ENCODE data around the gene TGFA. TPM values are rescaled to one million over a fixed set of nuclear protein-coding genes. Genes with fewer than 3 reads are reported as not detected.

Gene TGFA
- total and polyA plus RNA-seq, 4 donors = 1.1 to 2.9 (median 1.7) TPM

DNA sequence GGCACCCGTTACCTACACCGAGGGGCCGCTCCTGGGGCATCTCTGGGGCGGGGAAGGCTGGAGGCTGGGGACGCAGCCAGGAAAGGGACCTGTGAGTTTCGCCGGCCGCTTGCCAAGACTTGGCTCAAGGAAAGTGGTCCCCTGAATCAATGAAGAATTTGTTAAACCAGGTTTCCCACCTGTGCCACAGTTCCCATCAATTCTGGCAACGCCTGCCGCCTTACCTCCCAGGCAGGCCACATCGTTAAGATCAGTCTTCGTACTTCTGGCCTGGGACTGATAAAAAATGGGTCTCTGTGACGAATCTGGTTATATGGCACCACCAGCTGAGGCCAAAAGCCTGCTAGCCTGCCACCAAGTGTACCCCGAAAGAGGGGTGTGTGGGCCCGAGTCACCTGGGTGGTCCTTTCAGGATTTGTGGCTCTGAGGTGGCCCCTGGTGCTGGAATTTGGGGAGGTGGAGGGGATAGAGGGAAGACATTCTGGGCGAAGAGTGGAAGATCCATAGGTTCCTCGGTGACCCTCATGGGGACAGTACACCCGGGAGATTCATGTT, 789 bp upstream of the TGFA start:
- peak overlapping the region in 1 of 2 donors; percentile 42 for H3K9ac ChIP-seq (ENCODE audit: low read depth in 1 of 2, low read length in 2 of 2)
- peaks cover 4 to 20% (median 13%) of the 10 kb centered on the region in 4 donors for H3K4me1 ChIP-seq (ENCODE audit: control insufficient read depth in 4 of 4, insufficient read depth in 4 of 4, low read length in 3 of 4)
- no peak for TF ChIP-seq SP1 (IDR thresholded peaks at IDR 0.05)
- no peak for TF ChIP-seq EGR1 (IDR thresholded peaks at IDR 0.05; ENCODE audit: low read depth in 2 of 2)
- TF ChIP-seq, protein P1, sequence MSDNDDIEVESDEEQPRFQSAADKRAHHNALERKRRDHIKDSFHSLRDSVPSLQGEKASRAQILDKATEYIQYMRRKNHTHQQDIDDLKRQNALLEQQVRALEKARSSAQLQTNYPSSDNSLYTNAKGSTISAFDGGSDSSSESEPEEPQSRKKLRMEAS (IDR thresholded peaks at IDR 0.05) = no peak
- TF ChIP-seq FOXA2 (IDR thresholded peaks at IDR 0.05) = no peak
- TF ChIP-seq TAF1 (conservative IDR thresholded peaks at IDR 0.05) = no peak
- no peak for TF ChIP-seq GABPA (IDR thresholded peaks at IDR 0.05 in 1 of 2, conservative IDR thresholded peaks at IDR 0.05 in 1 of 2)
- TF ChIP-seq FOXA1 (IDR thresholded peaks at IDR 0.05) = no peak
- TF ChIP-seq, protein P2, sequence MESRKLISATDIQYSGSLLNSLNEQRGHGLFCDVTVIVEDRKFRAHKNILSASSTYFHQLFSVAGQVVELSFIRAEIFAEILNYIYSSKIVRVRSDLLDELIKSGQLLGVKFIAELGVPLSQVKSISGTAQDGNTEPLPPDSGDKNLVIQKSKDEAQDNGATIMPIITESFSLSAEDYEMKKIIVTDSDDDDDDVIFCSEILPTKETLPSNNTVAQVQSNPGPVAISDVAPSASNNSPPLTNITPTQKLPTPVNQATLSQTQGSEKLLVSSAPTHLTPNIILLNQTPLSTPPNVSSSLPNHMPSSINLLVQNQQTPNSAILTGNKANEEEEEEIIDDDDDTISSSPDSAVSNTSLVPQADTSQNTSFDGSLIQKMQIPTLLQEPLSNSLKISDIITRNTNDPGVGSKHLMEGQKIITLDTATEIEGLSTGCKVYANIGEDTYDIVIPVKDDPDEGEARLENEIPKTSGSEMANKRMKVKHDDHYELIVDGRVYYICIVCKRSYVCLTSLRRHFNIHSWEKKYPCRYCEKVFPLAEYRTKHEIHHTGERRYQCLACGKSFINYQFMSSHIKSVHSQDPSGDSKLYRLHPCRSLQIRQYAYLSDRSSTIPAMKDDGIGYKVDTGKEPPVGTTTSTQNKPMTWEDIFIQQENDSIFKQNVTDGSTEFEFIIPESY (IDR thresholded peaks at IDR 0.05) = no peak
- TF ChIP-seq HNF4G (IDR thresholded peaks at IDR 0.05) = no peak
- TF ChIP-seq, protein P3, sequence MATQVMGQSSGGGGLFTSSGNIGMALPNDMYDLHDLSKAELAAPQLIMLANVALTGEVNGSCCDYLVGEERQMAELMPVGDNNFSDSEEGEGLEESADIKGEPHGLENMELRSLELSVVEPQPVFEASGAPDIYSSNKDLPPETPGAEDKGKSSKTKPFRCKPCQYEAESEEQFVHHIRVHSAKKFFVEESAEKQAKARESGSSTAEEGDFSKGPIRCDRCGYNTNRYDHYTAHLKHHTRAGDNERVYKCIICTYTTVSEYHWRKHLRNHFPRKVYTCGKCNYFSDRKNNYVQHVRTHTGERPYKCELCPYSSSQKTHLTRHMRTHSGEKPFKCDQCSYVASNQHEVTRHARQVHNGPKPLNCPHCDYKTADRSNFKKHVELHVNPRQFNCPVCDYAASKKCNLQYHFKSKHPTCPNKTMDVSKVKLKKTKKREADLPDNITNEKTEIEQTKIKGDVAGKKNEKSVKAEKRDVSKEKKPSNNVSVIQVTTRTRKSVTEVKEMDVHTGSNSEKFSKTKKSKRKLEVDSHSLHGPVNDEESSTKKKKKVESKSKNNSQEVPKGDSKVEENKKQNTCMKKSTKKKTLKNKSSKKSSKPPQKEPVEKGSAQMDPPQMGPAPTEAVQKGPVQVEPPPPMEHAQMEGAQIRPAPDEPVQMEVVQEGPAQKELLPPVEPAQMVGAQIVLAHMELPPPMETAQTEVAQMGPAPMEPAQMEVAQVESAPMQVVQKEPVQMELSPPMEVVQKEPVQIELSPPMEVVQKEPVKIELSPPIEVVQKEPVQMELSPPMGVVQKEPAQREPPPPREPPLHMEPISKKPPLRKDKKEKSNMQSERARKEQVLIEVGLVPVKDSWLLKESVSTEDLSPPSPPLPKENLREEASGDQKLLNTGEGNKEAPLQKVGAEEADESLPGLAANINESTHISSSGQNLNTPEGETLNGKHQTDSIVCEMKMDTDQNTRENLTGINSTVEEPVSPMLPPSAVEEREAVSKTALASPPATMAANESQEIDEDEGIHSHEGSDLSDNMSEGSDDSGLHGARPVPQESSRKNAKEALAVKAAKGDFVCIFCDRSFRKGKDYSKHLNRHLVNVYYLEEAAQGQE (IDR thresholded peaks at IDR 0.05) = no peak
- TF ChIP-seq HNF4A (conservative IDR thresholded peaks at IDR 0.05) = no peak
- TF ChIP-seq, protein P4, sequence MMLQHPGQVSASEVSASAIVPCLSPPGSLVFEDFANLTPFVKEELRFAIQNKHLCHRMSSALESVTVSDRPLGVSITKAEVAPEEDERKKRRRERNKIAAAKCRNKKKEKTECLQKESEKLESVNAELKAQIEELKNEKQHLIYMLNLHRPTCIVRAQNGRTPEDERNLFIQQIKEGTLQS (IDR thresholded peaks at IDR 0.05) = no peak
- no peak for TF ChIP-seq JUND (IDR thresholded peaks at IDR 0.05)
- TF ChIP-seq YY1 (IDR thresholded peaks at IDR 0.05) = no peak
- no peak for TF ChIP-seq RXRA (IDR thresholded peaks at IDR 0.05)
- no peaks in the 10 kb centered on the region for H3K9me3 ChIP-seq (ENCODE audit: control insufficient read depth in 4 of 4, low read length in 3 of 4)
- no peak for DNase-seq (ENCODE audit: low spot score)
- peak overlapping the region in 2 of 3 donors; percentile 30 to 60 for H3K4me3 ChIP-seq (ENCODE audit: low read depth in 1 of 3, low read length in 3 of 3)
- H3K36me3 ChIP-seq (ENCODE audit: control insufficient read depth in 4 of 4, insufficient read depth in 3 of 4, low read depth in 1 of 4, low read length in 3 of 4) = no peaks in the 10 kb centered on the region
- no peaks in the 10 kb centered on the region for H3K27me3 ChIP-seq (ENCODE audit: control insufficient read depth in 4 of 4, insufficient read depth in 4 of 4, low read length in 3 of 4)
- 33% methylated on average over 18 of the region's 18 CpGs for WGBS
- H3K27ac ChIP-seq (ENCODE audit: low read depth in 1 of 2, low read length in 2 of 2) = peak overlapping the region; percentile 11 to 88

DNA sequence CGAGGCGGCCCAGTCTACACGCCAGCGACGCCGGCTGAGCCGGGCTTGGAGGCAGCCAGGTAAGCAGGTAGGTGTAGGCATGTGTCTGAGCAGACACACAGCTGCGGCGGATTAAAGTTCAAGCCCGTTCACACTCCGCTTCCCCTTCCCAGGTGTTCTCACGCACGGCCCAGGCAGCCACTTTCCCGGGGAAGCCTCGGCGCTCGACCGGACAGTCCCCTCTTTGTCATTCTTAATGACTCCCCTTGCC, 367 bp downstream of the TGFA start:
- no peaks in the 10 kb centered on the region for H3K36me3 ChIP-seq (ENCODE audit: control insufficient read depth in 4 of 4, insufficient read depth in 3 of 4, low read depth in 1 of 4, low read length in 3 of 4)
- H3K4me1 ChIP-seq (ENCODE audit: control insufficient read depth in 4 of 4, insufficient read depth in 4 of 4, low read length in 3 of 4) = peaks cover 4 to 20% (median 13%) of the 10 kb centered on the region in 4 donors
- H3K27ac ChIP-seq (ENCODE audit: low read depth in 1 of 2, low read length in 2 of 2) = peak overlapping the region; percentile 75 to 88
- no peaks in the 10 kb centered on the region for H3K9me3 ChIP-seq (ENCODE audit: control insufficient read depth in 4 of 4, low read length in 3 of 4)
- H3K4me3 ChIP-seq (ENCODE audit: low read depth in 1 of 3, low read length in 3 of 3) = peak overlapping the region; percentile 60 to 83 (median 67)
- no peak for DNase-seq (ENCODE audit: low spot score)
- 2% methylated on average over 18 of the region's 18 CpGs for WGBS
- peak overlapping the region; percentile 47 to 75 for H3K9ac ChIP-seq (ENCODE audit: low read depth in 1 of 2, low read length in 2 of 2)
- H3K27me3 ChIP-seq (ENCODE audit: control insufficient read depth in 4 of 4, insufficient read depth in 4 of 4, low read length in 3 of 4) = no peaks in the 10 kb centered on the region
- TF ChIP-seq, protein P4 (IDR thresholded peaks at IDR 0.05) = no peak
- TF ChIP-seq EGR1 (IDR thresholded peaks at IDR 0.05; ENCODE audit: low read depth in 2 of 2) (no peak), FOXA1 (IDR thresholded peaks at IDR 0.05) (no peak), SP1 (IDR thresholded peaks at IDR 0.05) (no peak), HNF4G (IDR thresholded peaks at IDR 0.05) (no peak), RAD21 (IDR thresholded peaks at IDR 0.05) (no peak), RXRA (IDR thresholded peaks at IDR 0.05) (no peak), TAF1 (conservative IDR thresholded peaks at IDR 0.05) (no peak)
- TF ChIP-seq, protein P5, sequence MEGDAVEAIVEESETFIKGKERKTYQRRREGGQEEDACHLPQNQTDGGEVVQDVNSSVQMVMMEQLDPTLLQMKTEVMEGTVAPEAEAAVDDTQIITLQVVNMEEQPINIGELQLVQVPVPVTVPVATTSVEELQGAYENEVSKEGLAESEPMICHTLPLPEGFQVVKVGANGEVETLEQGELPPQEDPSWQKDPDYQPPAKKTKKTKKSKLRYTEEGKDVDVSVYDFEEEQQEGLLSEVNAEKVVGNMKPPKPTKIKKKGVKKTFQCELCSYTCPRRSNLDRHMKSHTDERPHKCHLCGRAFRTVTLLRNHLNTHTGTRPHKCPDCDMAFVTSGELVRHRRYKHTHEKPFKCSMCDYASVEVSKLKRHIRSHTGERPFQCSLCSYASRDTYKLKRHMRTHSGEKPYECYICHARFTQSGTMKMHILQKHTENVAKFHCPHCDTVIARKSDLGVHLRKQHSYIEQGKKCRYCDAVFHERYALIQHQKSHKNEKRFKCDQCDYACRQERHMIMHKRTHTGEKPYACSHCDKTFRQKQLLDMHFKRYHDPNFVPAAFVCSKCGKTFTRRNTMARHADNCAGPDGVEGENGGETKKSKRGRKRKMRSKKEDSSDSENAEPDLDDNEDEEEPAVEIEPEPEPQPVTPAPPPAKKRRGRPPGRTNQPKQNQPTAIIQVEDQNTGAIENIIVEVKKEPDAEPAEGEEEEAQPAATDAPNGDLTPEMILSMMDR (IDR thresholded peaks at IDR 0.05; ENCODE audit: low read depth, low read length, missing input control) = no peak
- TF ChIP-seq, protein P3 (IDR thresholded peaks at IDR 0.05) = no peak
- TF ChIP-seq, protein P1 (IDR thresholded peaks at IDR 0.05) = no peak

All from liver (tissue), 9 donors.